Activated CD4-positive, CD25-positive, alpha-beta regulatory T cell treated with anti-CD3 and anti-CD28 coated beads, Interleukin-2, amount 50 U/mL, for 24 hours (primary cell): ENCODE data around the gene ECHDC1.
"Not testable (repeated sequence)": the region's sequence is repeated elsewhere in the genome, so short reads cannot be mapped to it uniquely, and the experiment has no call there.

ENCODE experiments used
- ATAC-seq, 2 donors: fragments of 150-1000 bp; cut with Tn5 transposase; one replicate each; pipeline ENCODE4 v1.10.0; 2021; ENCODE audit warnings: mild to moderate bottlenecking in 1 of 2, moderate library complexity in 1 of 2

The ECHDC1 gene, protein sequence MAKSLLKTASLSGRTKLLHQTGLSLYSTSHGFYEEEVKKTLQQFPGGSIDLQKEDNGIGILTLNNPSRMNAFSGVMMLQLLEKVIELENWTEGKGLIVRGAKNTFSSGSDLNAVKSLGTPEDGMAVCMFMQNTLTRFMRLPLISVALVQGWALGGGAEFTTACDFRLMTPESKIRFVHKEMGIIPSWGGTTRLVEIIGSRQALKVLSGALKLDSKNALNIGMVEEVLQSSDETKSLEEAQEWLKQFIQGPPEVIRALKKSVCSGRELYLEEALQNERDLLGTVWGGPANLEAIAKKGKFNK

GRCh38 chr6:127342946-127343808, at the start of gene ECHDC1:
Gene ECHDC1 (minus strand): TSS chr6:127343609. CDS start chr6:127331028, 12,581 bp downstream.
- ATAC-seq, result peak; percentile 89 to 90

- ATAC-seq, result no peak
Measured at GRCh38 chr6:127392301-127392700, 48.9 kb upstream of the ECHDC1 start.

GRCh38 chr6:127391094-127391953, 47.9 kb upstream of the ECHDC1 start:
- no peak for ATAC-seq

GRCh38 chr6:127389706-127390105, 46.3 kb upstream of the ECHDC1 start:
- ATAC-seq, result no peak

GRCh38 chr6:127385668-127386430, 42.4 kb upstream of the ECHDC1 start:
- ATAC-seq, result no peak

DNA sequence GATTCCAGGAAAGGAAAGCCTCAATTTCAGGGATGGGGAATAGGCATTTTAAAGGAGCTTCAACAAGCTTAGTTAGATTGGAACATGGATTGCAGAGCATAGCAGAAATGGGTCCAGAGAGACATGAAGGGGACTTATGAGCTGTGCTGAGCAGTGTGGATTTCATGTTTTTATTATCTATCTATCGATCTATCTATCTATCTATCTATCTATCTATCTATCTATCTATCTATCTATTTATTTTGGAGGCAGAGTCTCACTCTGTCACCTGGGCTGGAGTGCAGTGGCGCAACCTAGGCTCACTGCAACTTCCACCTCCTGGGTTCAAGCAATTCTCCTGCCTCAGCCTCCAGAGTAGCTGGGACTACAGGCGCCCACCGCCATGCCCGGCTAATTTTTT, 41.4 kb upstream of the ECHDC1 start:
- ATAC-seq, result not testable (repeated sequence)

DNA sequence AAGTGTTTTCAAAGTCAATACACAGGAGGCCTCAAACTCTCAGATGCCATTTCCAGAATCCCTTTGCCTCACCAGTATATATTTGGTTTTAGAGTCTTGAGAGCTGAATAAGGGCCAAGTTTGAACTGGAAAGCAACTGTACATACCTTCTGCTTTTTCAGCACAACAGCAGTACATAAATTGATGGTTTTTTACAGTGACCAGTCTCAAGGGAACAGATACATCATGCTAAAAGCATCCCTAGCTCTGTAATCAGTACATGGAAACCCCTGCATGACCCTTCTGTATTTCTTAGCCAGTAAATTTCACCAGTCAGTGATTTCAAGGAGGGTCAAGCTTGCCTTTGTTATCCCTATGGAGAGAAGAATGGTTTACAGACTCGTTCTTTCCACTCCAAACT, 40.6 kb upstream of the ECHDC1 start:
- no peak for ATAC-seq

DNA sequence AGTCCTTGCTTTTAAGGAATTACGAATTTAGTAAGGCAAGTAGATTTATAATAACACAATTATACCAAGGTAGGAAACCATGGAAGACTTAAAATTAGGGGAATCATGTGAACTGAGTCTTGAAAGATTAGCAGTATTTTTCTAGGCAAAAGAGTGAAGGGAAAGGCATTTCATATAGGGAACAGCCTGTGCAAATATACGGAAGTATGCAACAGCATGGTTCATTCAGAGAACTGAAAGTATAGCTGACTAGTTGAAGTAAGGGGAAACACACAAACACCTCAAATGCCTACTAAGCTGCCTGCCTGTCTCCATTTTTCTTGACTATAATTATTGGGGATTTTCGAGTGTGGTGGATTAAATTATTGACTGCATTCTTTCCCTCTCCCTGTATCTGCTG, 39.0 kb upstream of the ECHDC1 start:
- ATAC-seq, result no peak

DNA sequence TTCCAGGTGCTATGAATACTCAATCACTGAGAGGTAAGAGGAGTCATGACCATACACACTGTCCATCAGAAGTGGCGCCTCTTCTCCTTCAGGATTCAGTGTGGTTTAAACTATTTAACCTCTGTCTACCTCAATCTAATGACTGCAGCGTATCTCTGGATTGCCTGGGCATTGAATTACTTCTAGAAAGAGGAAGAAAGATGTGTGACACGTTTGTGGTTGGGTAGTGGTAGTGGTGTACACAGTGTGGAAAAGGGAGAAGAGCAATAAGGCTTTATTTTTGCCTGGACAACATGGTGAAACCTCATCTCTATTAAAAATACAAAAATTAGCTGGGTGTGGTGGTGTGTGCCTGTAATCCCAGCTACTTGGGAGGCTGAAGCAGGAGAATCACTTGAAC, 38.0 kb upstream of the ECHDC1 start:
- ATAC-seq, result no peak

- ATAC-seq, result no peak
Measured at GRCh38 chr6:127376685-127377084, 33.3 kb upstream of the ECHDC1 start.

DNA sequence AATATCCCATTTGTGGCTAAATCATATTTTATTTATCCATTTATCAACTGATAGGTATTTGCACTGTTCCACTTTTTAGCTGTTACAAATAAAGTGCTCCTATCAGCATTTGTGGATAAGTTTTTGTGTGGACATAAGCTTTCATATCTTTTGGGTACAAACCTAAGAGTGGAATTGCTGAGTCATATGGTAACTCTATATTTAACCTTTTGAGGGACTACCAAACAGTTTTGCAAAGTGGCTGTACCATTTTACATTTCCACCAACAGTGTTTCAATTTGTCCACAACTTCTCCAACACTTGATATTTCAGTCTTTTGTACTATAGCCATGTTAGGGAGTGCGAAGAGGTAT, 23.6 kb upstream of the ECHDC1 start:
- ATAC-seq, result no peak

DNA sequence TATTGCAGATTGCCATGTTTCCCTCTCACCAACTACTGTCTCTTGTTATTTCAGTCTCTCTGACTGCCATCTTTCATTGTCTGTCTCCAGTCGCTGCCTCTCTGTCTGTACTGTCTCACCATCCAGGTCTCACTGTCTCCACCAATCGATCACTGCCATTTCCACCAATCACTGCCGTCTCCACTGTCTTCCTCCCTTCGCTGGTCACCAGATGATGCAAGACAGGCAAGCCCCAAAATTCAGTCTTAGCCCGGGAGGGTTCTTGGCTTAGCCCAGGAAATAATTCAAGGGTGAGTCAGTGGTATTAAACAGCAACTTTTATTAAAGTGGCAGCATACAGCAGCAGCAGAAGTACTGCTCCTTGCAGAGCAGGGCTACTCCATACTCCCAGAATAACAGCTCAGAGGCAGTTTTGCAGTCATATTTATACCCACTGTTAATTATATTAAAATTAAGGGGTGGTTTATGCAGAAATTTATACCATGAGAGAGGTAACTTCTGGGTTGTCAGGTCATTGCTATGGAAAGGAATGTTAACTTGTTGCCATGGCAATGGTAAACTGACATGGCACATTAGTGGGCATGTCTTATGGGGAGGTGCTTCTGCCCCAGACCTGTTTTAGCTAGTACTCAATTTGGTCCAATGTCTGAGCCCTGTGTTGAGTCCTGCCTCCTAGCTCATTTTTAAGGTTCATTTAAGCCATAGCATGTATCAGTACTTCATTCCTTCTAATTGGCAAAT, 23.0 kb upstream of the ECHDC1 start:
- no peak for ATAC-seq

DNA sequence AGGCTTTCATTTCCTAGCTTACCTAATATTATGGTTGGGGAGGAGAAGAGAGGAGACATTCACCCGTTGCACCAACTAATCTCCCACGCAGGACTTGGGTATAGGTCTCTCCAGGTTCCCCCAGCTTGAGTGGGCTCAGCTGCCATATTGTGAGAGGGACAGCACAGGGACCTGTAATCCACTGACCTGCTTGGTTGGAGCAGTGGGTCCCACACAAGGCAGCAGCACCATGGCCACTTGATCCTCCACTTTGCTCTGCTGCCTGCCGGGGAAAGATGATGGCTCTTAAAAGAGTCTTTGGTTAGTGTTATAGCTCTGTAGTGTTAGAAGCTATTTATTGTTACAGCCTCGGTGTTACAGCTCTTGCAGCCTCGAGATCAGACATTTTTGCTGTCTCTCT, 22.5 kb upstream of the ECHDC1 start:
- no peak for ATAC-seq

GRCh38 chr6:127352524-127352923, 9.1 kb upstream of the ECHDC1 start:
- no peak for ATAC-seq

DNA sequence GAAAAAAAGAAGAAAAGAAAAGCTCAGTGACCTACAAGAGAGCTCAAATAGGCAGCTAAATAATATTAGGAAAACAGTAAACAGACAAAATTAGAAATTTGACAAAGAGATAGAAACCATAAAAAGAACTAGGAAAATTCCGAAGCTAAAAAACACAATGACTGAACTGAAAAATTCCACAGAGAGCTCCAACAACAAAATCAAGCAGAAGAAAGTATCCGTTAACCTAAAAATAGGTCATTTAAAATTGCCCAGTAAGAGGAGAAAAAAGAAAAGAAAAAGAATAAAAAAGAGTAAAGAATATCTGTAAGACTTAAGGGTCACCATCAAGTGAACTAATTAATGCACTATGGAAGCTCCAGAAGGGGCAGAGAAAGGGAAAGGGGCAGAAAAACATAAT, 6.6 kb upstream of the ECHDC1 start:
- no peak for ATAC-seq

DNA sequence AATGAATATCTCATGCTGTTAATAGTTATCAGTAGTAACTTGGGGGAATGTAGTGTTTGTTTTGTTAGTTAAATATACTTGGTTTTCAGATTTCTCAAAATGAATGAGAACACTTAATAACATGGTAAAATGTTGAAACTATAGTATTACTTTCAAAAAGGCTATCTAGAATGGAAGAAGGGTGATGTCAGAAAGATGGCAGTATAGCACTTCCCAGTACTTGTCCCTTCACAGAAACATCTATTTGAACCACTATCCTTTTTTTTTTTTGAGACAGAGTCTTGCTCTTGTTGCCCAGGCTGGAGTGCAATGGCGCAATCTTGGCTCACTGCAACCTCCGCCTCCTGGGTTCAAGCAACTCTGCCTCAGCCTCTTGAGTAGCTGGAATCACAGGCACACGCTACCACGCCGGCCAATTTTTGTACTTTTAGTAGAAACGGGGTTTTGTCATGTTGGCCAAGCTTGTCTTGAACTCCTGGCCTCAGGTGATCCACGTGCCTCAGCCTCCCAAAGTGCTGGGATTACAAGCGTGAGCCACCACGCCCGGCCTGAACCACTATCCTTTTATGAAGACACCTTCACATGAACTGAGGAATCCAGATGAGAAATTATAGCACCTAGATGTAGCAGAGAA, 4.7 kb upstream of the ECHDC1 start:
- ATAC-seq, result no peak

- ATAC-seq, result no peak
Measured at GRCh38 chr6:127347178-127347577, 3.8 kb upstream of the ECHDC1 start.

DNA sequence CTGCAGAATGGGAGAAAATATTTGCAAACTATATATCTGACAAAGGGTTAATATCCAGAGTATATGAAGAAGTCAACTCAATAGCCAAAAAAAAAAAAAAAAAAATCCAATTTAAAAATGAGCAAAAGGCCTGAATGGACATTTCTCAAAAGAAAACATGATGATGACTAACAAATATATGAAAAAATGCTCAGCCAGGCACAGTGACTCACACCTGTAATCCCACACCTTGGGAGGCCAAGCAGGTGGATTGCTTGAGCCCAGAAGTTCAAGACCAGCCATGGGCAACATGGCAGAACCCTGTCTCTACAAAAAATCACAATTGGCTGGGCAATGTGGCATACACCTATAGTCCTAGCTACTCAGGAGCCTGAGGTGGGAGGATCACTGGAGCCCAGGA, 2.1 kb upstream of the ECHDC1 start:
- ATAC-seq, result no peak

DNA sequence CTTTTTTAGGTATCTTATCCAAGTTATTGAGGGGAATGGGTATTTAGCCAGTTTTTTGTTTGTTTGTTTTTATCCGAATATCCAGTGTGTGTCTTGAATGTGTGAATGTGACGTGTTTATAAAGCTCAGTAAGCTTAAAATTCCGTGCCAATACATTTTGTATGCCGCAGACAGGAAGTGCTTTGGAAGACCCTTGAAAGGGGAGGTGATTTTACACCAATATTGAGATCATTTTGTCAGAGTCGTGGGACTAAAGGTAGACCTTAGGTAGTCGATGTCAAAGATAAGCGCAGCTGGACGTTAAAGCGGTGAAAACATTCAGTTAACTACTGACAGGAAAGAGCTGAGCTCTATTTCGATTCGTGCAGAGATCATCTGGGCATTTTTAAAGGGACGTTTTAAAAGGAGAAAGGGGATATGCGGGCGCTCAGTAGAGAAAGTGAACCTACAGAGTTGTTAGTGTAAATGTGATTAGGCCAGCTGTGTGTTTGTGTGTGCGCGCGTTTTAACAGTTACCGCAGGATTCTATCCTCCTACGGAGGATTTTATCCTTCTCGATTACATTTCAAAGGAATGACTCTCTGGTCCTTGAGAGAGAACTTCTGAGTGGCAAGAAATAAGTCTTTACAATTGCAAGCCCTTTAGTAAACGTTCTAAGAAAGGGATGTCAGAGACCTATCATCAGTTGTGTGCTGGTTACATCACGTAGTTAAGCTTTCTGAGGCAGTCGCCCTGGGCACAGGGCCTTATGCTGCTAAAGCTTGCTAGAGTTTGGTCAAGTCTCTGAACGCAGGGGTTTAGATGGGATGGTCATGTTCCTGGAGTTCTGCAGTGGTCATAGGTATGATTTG, 625 bp upstream of the ECHDC1 start:
- ATAC-seq, result no peak

- no peak for ATAC-seq
Measured at GRCh38 chr6:127342296-127342945, 988 bp downstream of the ECHDC1 start.
